Smooth muscle cell (in vitro differentiated cells): ENCODE results near the gene HOXD13. TPM values are rescaled to one million over a fixed set of nuclear protein-coding genes. Genes with fewer than 3 reads are reported as not detected.

Experiments used
- DNase-seq: peaks from one replicate; lab custom pipeline; 2025; ENCODE audit not compliant: unreplicated experiment; lab: John Stamatoyannopoulos, UW
- H2AFZ ChIP-seq: fragments of 200-600 bp; sonication (generic); 2 replicates; pipeline ENCODE4 v1.6.0; 2016; ENCODE audit warnings: antibody characterized with exemption, low read depth, mild to moderate bottlenecking
- H3F3A ChIP-seq: fragments of 200-600 bp; sonication (generic); 2 replicates; pipeline ENCODE4 v1.6.0; 2017; ENCODE audit warnings: antibody characterized with exemption, low read depth
- H3K27ac ChIP-seq: fragments of 200-600 bp; sonication (generic); 2 replicates; pipeline ENCODE4 v1.5.1; 2016; ENCODE audit warnings: low read depth, mild to moderate bottlenecking
- H3K27me3 ChIP-seq: fragments of 200-600 bp; sonication (generic); 2 replicates; pipeline ENCODE4 v1.6.1; 2016; ENCODE audit warnings: low read depth, mild to moderate bottlenecking
- H3K36me3 ChIP-seq: fragments of 200-600 bp; sonication (generic); 2 replicates; pipeline ENCODE4 v1.5.1; 2016; ENCODE audit warnings: low read depth
- H3K4me1 ChIP-seq: fragments of 200-600 bp; sonication (generic); 2 replicates; pipeline ENCODE4 v1.5.1; 2016; ENCODE audit warnings: low read depth
- H3K4me2 ChIP-seq: fragments of 200-600 bp; sonication (generic); 2 replicates; pipeline ENCODE4 v1.6.0; 2016; ENCODE audit warnings: mild to moderate bottlenecking
- H3K4me3 ChIP-seq: fragments of 200-600 bp; sonication (generic); 2 replicates; pipeline ENCODE4 v1.5.1; 2016; ENCODE audit warnings: mild to moderate bottlenecking
- H3K79me2 ChIP-seq: fragments of 200-600 bp; sonication (generic); 2 replicates; pipeline ENCODE4 v1.6.0; 2016; ENCODE audit warnings: low read depth, mild to moderate bottlenecking
- H3K9ac ChIP-seq: fragments of 200-600 bp; sonication (generic); 2 replicates; pipeline ENCODE4 v1.6.0; 2016; ENCODE audit warnings: low read depth
- H3K9me3 ChIP-seq: fragments of 200-600 bp; sonication (generic); replicated peaks from 2 replicates; pipeline ENCODE4 v1.5.1; 2016; ENCODE audit warnings: low read depth
- H4K20me1 ChIP-seq: fragments of 200-600 bp; sonication (generic); 2 replicates; pipeline ENCODE4 v1.6.0; 2016; ENCODE audit warnings: low read depth
- WGBS: methylation state at CpG from one replicate; pipeline ENCODE4 v1.1.7; 2016; ENCODE audit warnings: low lambda C conversion rate; 5-methylcytosine and 5-hydroxymethylcytosine counted together
- polyA plus RNA-seq: library from polyadenylated mRNA; unstranded; fragments of >200 nt; fragmentation: Nextera tagmentation; extraction: Ambion mirVana; gene quantifications from 2 replicates; pipeline ENCODE4 v1.2.1, GENCODE V29; 2016
- total RNA-seq: library from RNA; depleted of rRNA; stranded (reverse); fragments of >200 nt; gene quantifications from 2 replicates; pipeline ENCODE4 v1.2.3, GENCODE V29; 2014
- TF ChIP-seq, protein P1 (sequence below): fragments of 200-600 bp; sonication (generic); IDR thresholded peaks from 2 replicates; pipeline ENCODE4 v1.5.1; 2017; ENCODE audit warnings: borderline replicate concordance, mild to moderate bottlenecking, antibody characterized with exemption; ENCODE audit not compliant: insufficient read depth, poor library complexity, severe bottlenecking

The HOXD13 gene
- total and polyA plus RNA-seq, 2 experiments from 2014 or later, result 0.31 to 1.9 TPM

DNA sequence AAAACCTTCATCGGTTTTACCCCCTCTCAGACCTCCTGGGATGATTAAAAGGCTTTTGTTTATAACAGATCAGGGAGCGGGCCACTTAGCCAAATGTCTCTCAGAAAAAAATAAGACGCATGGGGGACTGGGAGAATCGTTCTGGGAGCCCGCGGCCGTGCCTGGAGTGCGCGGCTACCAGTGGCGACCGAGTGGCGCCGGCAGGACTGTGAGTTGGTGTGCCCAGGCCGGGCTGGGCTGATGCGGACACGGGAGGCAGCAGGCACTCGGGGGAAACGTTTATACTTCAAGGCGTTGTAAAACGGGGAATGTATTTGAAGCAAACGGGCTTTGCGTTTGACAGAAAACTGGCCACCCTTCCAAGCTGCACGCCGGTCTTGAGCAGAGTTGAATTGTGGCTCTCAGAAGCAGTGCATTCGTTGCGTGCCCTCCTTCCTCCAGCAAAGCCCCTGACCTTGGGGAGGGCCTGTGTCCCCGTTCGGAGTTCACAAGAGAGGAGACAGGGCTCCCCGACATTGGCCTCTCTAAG is 19.4 kb downstream of the HOXD13 start:
- no peak for DNase-seq
- H2AFZ ChIP-seq, result no peak overlapping the region
- H3K4me1 ChIP-seq, result no peaks in the 10 kb centered on the region
- no peak overlapping the region for H3K4me2 ChIP-seq
- H3K36me3 ChIP-seq, result no peaks in the 10 kb centered on the region
- no peaks in the 10 kb centered on the region for H3F3A ChIP-seq
- TF ChIP-seq, protein P1, sequence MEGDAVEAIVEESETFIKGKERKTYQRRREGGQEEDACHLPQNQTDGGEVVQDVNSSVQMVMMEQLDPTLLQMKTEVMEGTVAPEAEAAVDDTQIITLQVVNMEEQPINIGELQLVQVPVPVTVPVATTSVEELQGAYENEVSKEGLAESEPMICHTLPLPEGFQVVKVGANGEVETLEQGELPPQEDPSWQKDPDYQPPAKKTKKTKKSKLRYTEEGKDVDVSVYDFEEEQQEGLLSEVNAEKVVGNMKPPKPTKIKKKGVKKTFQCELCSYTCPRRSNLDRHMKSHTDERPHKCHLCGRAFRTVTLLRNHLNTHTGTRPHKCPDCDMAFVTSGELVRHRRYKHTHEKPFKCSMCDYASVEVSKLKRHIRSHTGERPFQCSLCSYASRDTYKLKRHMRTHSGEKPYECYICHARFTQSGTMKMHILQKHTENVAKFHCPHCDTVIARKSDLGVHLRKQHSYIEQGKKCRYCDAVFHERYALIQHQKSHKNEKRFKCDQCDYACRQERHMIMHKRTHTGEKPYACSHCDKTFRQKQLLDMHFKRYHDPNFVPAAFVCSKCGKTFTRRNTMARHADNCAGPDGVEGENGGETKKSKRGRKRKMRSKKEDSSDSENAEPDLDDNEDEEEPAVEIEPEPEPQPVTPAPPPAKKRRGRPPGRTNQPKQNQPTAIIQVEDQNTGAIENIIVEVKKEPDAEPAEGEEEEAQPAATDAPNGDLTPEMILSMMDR, result no peak
- peak overlapping the region; percentile 6 for H3K4me3 ChIP-seq
- H3K9me3 ChIP-seq, result no peaks in the 10 kb centered on the region
- no peak overlapping the region for H3K9ac ChIP-seq
- 31% methylated on average over 29 of the region's 29 CpGs for WGBS
- H3K79me2 ChIP-seq, result peaks cover 18% of the 10 kb centered on the region
- peaks cover 96% of the 10 kb centered on the region for H3K27me3 ChIP-seq
- peaks cover 97% of the 10 kb centered on the region for H4K20me1 ChIP-seq
- H3K27ac ChIP-seq, result no peak overlapping the region

- H3K27me3 ChIP-seq, result peaks cover 99% of the 10 kb centered on the region
- H3K79me2 ChIP-seq, result peaks cover 18% of the 10 kb centered on the region
Observed at GRCh38 chr2:176112375-176113302, 20.1 kb downstream of the HOXD13 start.

DNA sequence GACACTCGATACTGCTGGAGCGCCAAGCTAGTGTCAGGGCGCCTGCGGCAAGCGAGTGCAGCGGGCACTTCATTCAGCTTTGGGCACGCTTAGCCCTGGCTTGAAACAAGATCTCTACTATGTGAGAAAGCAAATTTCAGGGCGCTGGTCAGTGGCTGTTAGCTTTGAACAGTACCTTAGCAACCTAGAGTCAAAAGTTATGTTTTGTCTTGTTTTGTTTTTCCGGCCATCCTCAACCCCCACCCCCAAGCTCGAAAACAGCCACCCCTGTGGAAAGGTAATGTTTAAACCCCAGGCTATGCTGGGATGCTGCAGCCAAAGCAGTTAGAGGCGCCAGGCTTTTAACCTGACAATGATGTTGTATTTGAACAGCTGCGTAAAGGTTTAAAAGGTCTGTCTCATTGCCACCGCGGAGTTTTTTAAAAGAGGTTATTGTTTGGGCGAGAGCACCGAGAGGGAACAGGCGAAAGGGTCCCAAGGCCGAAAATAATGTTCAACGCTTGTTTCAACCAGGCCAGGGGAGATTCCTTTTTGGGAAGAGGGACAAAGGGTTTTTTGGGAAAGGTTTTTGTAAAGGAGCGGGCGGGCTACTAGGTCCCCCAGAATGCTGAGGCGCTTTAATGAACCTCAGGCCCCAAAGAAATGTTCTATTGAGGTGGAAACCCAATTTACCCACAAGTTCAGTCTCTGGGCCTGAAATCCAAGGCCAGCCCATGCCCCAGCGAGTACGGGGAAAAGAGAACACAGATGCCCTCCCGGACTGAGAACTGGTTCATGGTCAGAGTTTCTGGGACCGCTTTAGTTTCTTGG is 21.8 kb downstream of the HOXD13 start:
- H4K20me1 ChIP-seq, result peaks cover 99% of the 10 kb centered on the region
- TF ChIP-seq, protein P1, result no peak
- H2AFZ ChIP-seq, result no peak overlapping the region
- peaks cover 18% of the 10 kb centered on the region for H3K79me2 ChIP-seq
- H3K4me2 ChIP-seq, result no peak overlapping the region
- H3K27me3 ChIP-seq, result peaks cover 100% of the 10 kb centered on the region
- 50% methylated on average over 26 of the region's 26 CpGs for whole genome bisulfite sequencing
- DNase-seq, result no peak
- H3K4me3 ChIP-seq, result no peak overlapping the region
- no peaks in the 10 kb centered on the region for H3K4me1 ChIP-seq
- H3K9me3 ChIP-seq, result no peaks in the 10 kb centered on the region
- no peak overlapping the region for H3K9ac ChIP-seq
- no peaks in the 10 kb centered on the region for H3K36me3 ChIP-seq
- no peaks in the 10 kb centered on the region for H3F3A ChIP-seq
- no peak overlapping the region for H3K27ac ChIP-seq

More at GRCh38 chr2:176112375-176113302, 20.1 kb downstream of the HOXD13 start:
- no peak overlapping the region for H3K4me2 ChIP-seq
- no peaks in the 10 kb centered on the region for H3K36me3 ChIP-seq
- no peak overlapping the region for H3K27ac ChIP-seq
- H3K9ac ChIP-seq, result no peak overlapping the region
- no peak overlapping the region for H2AFZ ChIP-seq
- WGBS, result 60% methylated on average over 40 of the region's 40 CpGs
- H4K20me1 ChIP-seq, result peaks cover 100% of the 10 kb centered on the region
- TF ChIP-seq, protein P1, result no peak
- H3K4me3 ChIP-seq, result no peak overlapping the region
- no peaks in the 10 kb centered on the region for H3K9me3 ChIP-seq
- no peak for DNase-seq
- H3K4me1 ChIP-seq, result no peaks in the 10 kb centered on the region
- H3F3A ChIP-seq, result no peaks in the 10 kb centered on the region
